Esophagus squamous epithelium (tissue), 4 donors: ENCODE results near the gene GALR3.

Source experiments
- CTCF ChIP-seq, 6 experiments: fragments of 450-650 bp in 4 of 6; fragments of 200-600 bp in 2 of 6; sonication (generic) in 2 of 6; IDR thresholded peaks; one replicate each; pipeline ENCODE4 v1.5.1; 2016 to 2019; ENCODE audit warnings: antibody characterized with exemption in 6 of 6, mild to moderate bottlenecking in 4 of 6, moderate library complexity in 4 of 6
- POLR2A ChIP-seq, 4 donors: fragments of 450-650 bp; IDR thresholded peaks; one replicate each; pipeline ENCODE4 v1.6.1; 2017; ENCODE audit warnings: antibody characterized with exemption in 4 of 4, mild to moderate bottlenecking in 4 of 4, moderate library complexity in 3 of 4

GRCh38 chr22:37774728-37775127 is 48.5 kb upstream of the GALR3 start:
- no peak for TF ChIP-seq CTCF (IDR thresholded peaks at IDR 0.05)
- TF ChIP-seq POLR2A (IDR thresholded peaks at IDR 0.05): no peak
